Activated CD4-positive, CD25-positive, alpha-beta regulatory T cell treated with anti-CD3 and anti-CD28 coated beads, Interleukin-2, amount 50 U/mL, for 16 hours (primary cell): ENCODE measurements around the gene AMIGO1.
A peak's percentile ranks its signal among the peaks of the same experiment; 100 is the strongest.

Experiments
- DNase-seq: peaks from one replicate; pipeline ENCODE4 v3.0.0-alpha.2; 2020; ENCODE audit warnings: low read depth, low spot score

The AMIGO1 gene

GRCh38 chr1:109502364-109502851 lies 7.1 kb downstream of the AMIGO1 start:
- no peak for DNase-seq

- no peak for DNase-seq
Observed at GRCh38 chr1:109501644-109502363, 7.7 kb downstream of the AMIGO1 start.

GRCh38 chr1:109500941-109501381 lies 8.6 kb downstream of the AMIGO1 start:
- no peak for DNase-seq

- no peak for DNase-seq
Observed at GRCh38 chr1:109499661-109500536, 9.6 kb downstream of the AMIGO1 start.

- no peak for DNase-seq
Observed at GRCh38 chr1:109499081-109499480, 10.4 kb downstream of the AMIGO1 start.

GRCh38 chr1:109498161-109498801 lies 11.2 kb downstream of the AMIGO1 start:
- no peak for DNase-seq

- no peak for DNase-seq
Observed at GRCh38 chr1:109497449-109498160, 11.9 kb downstream of the AMIGO1 start.

- no peak for DNase-seq
Observed at GRCh38 chr1:109495738-109496137, 13.8 kb downstream of the AMIGO1 start.

- DNase-seq = peak; percentile 79
Observed at GRCh38 chr1:109493805-109494539, 15.6 kb downstream of the AMIGO1 start, which contains the start of gene CYB561D1. CYB561D1 (plus strand) TSS chr1:109494094; CDS start chr1:109494140, 46 bp downstream.

- no peak for DNase-seq
Observed at GRCh38 chr1:109493227-109493626, 16.3 kb downstream of the AMIGO1 start.

GRCh38 chr1:109492779-109493178 lies 16.7 kb downstream of the AMIGO1 start:
- DNase-seq = no peak

- no peak for DNase-seq
Observed at GRCh38 chr1:109491372-109491771, 18.2 kb downstream of the AMIGO1 start.

GRCh38 chr1:109490934-109491302 lies 18.6 kb downstream of the AMIGO1 start:
- no peak for DNase-seq

GRCh38 chr1:109490029-109490933 lies 19.2 kb downstream of the AMIGO1 start:
- DNase-seq = peak; percentile 42

GRCh38 chr1:109488696-109489095 lies 20.8 kb downstream of the AMIGO1 start:
- no peak for DNase-seq

- DNase-seq = no peak
Observed at GRCh38 chr1:109488201-109488600, 21.3 kb downstream of the AMIGO1 start.

GRCh38 chr1:109487261-109487660 lies 22.3 kb downstream of the AMIGO1 start:
- no peak for DNase-seq

- no peak for DNase-seq
Observed at GRCh38 chr1:109485001-109485400, 24.5 kb downstream of the AMIGO1 start.

- no peak for DNase-seq
Observed at GRCh38 chr1:109484519-109484975, 25.0 kb downstream of the AMIGO1 start.
